Measurements from ENCODE around the gene CCN2. TPM values are rescaled to one million over a fixed set of nuclear protein-coding genes. Genes with fewer than 3 reads are reported as not detected.
"Not testable (repeated sequence)": the region's sequence is repeated elsewhere in the genome, so short reads cannot be mapped to it uniquely, and the experiment has no call there.

Gene CCN2
- total RNA-seq, 2 experiments from 2014 or later = 0.11 TPM; not detected in 1

DNA sequence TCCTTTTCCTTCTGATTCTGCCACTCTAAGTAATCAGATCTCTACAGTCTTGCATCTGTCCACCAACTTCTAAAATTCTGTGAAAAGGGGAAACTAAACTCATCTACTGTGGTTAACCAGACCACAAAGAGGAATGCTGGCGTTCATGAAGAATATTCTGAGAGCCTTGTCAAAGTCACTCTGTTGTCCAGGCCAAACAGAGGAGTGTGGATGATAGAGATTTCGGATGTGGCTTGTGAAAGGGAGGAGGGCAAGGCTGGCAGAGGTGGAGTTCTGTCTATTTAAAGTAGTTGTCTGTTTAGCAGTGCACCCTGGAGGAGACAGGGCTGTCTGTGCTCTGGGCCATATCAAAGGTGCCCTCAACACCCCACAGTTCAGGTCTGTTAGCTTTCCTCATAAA lies 33.9 kb downstream of the CCN2 start:
- Mint-ChIP-seq H3K9me3 (peaks cover 6% of the 10 kb centered on the region), H3K27me3 (peaks cover 70% of the 10 kb centered on the region), H3K27ac (no peak overlapping the region), H3K36me3 (ENCODE audit: low read depth) (no peaks in the 10 kb centered on the region), H3K4me1 (ENCODE audit: low read depth) (peaks cover 6% of the 10 kb centered on the region), H3K4me3 (no peak overlapping the region)
- TF ChIP-seq, protein P1, sequence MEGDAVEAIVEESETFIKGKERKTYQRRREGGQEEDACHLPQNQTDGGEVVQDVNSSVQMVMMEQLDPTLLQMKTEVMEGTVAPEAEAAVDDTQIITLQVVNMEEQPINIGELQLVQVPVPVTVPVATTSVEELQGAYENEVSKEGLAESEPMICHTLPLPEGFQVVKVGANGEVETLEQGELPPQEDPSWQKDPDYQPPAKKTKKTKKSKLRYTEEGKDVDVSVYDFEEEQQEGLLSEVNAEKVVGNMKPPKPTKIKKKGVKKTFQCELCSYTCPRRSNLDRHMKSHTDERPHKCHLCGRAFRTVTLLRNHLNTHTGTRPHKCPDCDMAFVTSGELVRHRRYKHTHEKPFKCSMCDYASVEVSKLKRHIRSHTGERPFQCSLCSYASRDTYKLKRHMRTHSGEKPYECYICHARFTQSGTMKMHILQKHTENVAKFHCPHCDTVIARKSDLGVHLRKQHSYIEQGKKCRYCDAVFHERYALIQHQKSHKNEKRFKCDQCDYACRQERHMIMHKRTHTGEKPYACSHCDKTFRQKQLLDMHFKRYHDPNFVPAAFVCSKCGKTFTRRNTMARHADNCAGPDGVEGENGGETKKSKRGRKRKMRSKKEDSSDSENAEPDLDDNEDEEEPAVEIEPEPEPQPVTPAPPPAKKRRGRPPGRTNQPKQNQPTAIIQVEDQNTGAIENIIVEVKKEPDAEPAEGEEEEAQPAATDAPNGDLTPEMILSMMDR (IDR thresholded peaks at IDR 0.05) = no peak
- ATAC-seq (ENCODE audit: poor library complexity) (no peak), DNase-seq (no peak)
- no peaks in the 10 kb centered on the region for H3K4me1 ChIP-seq (ENCODE audit: insufficient read depth, low read length)
- intact Hi-C loops (cut with DNase I, micrococcal nuclease) = loop anchor here (10.0 kb wide), 2 partner anchors 223 to 567 kb away; no protein-coding TSS in a partner anchor
- no peaks in the 10 kb centered on the region for H3K36me3 ChIP-seq (ENCODE audit: insufficient read depth, low read length)
- peaks cover 2 to 14% of the 10 kb centered on the region in 2 experiments for H3K27me3 ChIP-seq (ENCODE audit: control insufficient read depth in 1 of 2, insufficient read depth in 2 of 2, low read length in 2 of 2)
- peaks cover 0 to 8% of the 10 kb centered on the region in 2 experiments for H3K9me3 ChIP-seq (ENCODE audit: control insufficient read depth in 1 of 2, insufficient read depth in 1 of 2, low read length in 2 of 2)
- ChIA-PET CTCF (interaction anchor here (1.4 kb wide), 1 partner anchor 7 kb away, joined by 3 read pairs; no protein-coding TSS in a partner anchor), POLR2A (no interaction called here)
- H3K27ac ChIP-seq (ENCODE audit: low read depth in 1 of 2, low read length in 2 of 2) = no peak overlapping the region
- no peak overlapping the region for H3K4me3 ChIP-seq (ENCODE audit: low read length)

DNA sequence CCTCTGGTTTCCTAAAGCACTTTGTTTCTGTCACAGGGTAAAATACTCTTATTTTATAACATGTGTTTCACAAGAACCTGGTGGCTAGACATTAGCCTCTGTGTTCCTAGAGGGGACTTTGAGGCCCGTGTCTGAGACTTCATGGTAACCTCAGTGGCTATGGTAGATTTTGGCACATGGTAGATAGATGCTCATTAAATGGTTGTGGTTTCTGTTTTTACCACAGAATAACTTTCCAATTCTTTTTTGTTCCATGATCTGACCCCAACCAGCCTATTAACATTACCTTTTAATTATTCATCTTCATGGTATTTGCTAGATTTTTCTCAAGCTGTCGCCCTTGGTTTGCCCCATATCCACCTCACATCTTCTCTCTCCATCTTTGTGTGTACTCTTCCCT lies 34.3 kb downstream of the CCN2 start:
- DNase-seq (no peak), ATAC-seq (ENCODE audit: poor library complexity) (no peak)
- peaks cover 0 to 8% of the 10 kb centered on the region in 2 experiments for H3K9me3 ChIP-seq (ENCODE audit: control insufficient read depth in 1 of 2, insufficient read depth in 1 of 2, low read length in 2 of 2)
- no peak overlapping the region for H3K4me3 Mint-ChIP-seq
- H3K4me3 ChIP-seq (ENCODE audit: low read length) = no peak overlapping the region
- no peaks in the 10 kb centered on the region for H3K4me1 ChIP-seq (ENCODE audit: insufficient read depth, low read length)
- H3K27me3 Mint-ChIP-seq = peaks cover 71% of the 10 kb centered on the region
- intact Hi-C loops (cut with DNase I, micrococcal nuclease) = loop anchor here (10.0 kb wide), 2 partner anchors 222 to 568 kb away; no protein-coding TSS in a partner anchor
- H3K36me3 ChIP-seq (ENCODE audit: insufficient read depth, low read length) = no peaks in the 10 kb centered on the region
- no peak overlapping the region for H3K27ac Mint-ChIP-seq
- H3K36me3 Mint-ChIP-seq (ENCODE audit: low read depth) = no peaks in the 10 kb centered on the region
- TF ChIP-seq, protein P1 (IDR thresholded peaks at IDR 0.05) = no peak
- H3K4me1 Mint-ChIP-seq (ENCODE audit: low read depth) = peaks cover 6% of the 10 kb centered on the region
- ChIA-PET POLR2A (no interaction called here), CTCF (no interaction called here)
- peaks cover 2 to 19% of the 10 kb centered on the region in 2 experiments for H3K27me3 ChIP-seq (ENCODE audit: control insufficient read depth in 1 of 2, insufficient read depth in 2 of 2, low read length in 2 of 2)
- no peak overlapping the region for H3K27ac ChIP-seq (ENCODE audit: low read depth in 1 of 2, low read length in 2 of 2)
- peaks cover 4% of the 10 kb centered on the region for H3K9me3 Mint-ChIP-seq

DNA sequence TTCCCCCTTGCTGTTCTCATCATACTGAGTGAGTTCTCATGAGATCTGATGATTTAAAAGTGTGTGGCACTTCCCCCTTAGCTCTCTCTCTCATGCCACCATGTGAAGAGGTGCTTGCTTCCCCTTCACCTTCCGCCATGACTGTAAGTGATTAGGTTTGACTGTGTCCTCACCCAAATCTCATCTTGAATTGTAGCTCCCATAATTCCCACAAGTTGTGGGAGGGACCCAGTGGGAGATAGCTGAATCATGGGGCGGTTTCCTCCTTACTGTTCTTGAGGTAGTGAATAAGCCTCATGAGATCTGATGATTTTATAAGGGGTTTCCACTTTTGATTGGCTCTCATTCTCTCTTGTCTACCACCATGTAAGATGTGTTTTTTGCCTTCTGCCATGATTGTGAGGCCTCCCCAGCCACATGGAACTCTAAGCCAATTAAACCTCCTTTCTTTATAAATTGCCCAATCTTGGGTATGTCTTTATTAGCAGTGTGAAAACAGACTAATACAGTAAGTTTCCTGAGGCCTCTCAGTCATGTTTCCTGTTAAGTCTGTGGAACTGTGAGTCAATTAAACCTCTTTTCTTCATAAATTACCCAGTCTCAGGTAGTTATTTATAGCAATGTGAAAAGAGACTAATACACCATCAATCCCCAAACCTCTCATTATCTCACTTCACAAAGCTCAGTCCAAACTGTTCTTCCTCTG lies 34.9 kb downstream of the CCN2 start:
- H3K9me3 Mint-ChIP-seq; H3K27ac Mint-ChIP-seq; H3K4me3 ChIP-seq (ENCODE audit: low read length); H3K4me1 ChIP-seq (ENCODE audit: insufficient read depth, low read length); H3K36me3 ChIP-seq (ENCODE audit: insufficient read depth, low read length); H3K4me1 Mint-ChIP-seq (ENCODE audit: low read depth); H3K36me3 Mint-ChIP-seq (ENCODE audit: low read depth); H3K4me3 Mint-ChIP-seq; H3K9me3 ChIP-seq (ENCODE audit: control insufficient read depth in 1 of 2, insufficient read depth in 1 of 2, low read length in 2 of 2); ATAC-seq (ENCODE audit: poor library complexity); POLR2A ChIA-PET; DNase-seq; H3K27ac ChIP-seq (ENCODE audit: low read depth in 1 of 2, low read length in 2 of 2): not testable (repeated sequence)
- peaks cover 2 to 23% of the 10 kb centered on the region in 2 experiments for H3K27me3 ChIP-seq (ENCODE audit: control insufficient read depth in 1 of 2, insufficient read depth in 2 of 2, low read length in 2 of 2)
- H3K27me3 Mint-ChIP-seq = peaks cover 77% of the 10 kb centered on the region
- intact Hi-C loops (cut with DNase I, micrococcal nuclease) = loop anchor here (10.0 kb wide), 2 partner anchors 221 to 569 kb away; no protein-coding TSS in a partner anchor
- CTCF ChIA-PET = interaction anchor here (1.5 kb wide), 1 partner anchor 9 kb away, joined by 9 read pairs; no protein-coding TSS in a partner anchor
